ENCODE results near the gene SHC1.

DNA sequence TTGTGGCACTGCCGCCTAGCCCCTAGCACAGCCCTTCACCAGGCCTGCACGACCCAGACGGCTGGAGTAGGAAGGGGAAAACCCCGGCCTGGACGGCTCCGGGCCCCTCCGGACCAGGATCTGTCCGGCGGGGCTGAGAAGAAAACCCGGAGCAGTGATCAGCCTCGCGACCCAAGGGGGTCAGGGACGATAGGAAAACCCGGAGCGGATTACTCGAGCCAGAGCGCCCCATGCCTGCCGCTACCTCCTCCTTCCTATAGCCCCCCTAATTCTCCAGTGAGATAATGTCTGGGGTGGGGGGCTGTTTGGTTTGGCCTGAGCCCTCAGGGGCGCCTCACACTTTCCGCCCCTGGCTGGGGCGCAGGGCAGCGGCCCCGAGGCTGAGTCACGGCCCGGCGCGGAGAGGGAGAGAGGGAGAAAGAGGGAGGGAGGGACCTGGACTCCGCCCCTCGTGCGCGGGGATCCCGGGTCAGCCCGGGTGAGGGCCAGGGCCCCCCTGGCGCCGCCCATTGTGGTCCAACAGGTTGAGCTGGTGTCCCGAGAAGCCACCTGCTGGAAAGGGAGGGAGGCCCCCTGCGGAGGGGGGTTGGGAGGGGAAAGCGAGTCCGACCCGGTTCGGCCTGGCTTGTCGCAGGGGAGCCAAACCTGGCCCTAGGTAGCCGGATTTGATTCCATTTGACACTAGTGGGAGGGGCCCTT is 30.3 kb upstream of the SHC1 start:
- TF ChIP-seq, protein P1, sequence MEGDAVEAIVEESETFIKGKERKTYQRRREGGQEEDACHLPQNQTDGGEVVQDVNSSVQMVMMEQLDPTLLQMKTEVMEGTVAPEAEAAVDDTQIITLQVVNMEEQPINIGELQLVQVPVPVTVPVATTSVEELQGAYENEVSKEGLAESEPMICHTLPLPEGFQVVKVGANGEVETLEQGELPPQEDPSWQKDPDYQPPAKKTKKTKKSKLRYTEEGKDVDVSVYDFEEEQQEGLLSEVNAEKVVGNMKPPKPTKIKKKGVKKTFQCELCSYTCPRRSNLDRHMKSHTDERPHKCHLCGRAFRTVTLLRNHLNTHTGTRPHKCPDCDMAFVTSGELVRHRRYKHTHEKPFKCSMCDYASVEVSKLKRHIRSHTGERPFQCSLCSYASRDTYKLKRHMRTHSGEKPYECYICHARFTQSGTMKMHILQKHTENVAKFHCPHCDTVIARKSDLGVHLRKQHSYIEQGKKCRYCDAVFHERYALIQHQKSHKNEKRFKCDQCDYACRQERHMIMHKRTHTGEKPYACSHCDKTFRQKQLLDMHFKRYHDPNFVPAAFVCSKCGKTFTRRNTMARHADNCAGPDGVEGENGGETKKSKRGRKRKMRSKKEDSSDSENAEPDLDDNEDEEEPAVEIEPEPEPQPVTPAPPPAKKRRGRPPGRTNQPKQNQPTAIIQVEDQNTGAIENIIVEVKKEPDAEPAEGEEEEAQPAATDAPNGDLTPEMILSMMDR (IDR thresholded peaks at IDR 0.05; ENCODE audit: insufficient read depth, low read length, poor library complexity, severe bottlenecking) = no peak
- no peak for TF ChIP-seq EZH2phosphoT487 (conservative IDR thresholded peaks at IDR 0.05; ENCODE audit: low read length)
